GM10248 (cell line): ENCODE measurements around the gene KLHDC7B.

Source experiments
- CTCF ChIA-PET: fragments of 300-600 bp; sonication (Branson Sonifier 250); formaldehyde crosslinking; extraction: SDS; loops from one replicate; lab custom pipeline; 2021; ENCODE audit warnings: antibody characterized with exemption; lab: Yijun Ruan, JAX
- POLR2A ChIA-PET: fragments of 350-650 bp; sonication (Branson Sonifier 250); formaldehyde crosslinking; extraction: SDS; loops from one replicate; lab custom pipeline; 2020; ENCODE audit warnings: antibody characterized with exemption; lab: Yijun Ruan, JAX
- DNase-seq: peaks from one replicate; pipeline ENCODE4 v3.0.0; 2012; ENCODE audit errors: extremely low spot score
- TF ChIP-seq, protein P1 (sequence below): IDR thresholded peaks from 2 replicates; pipeline ENCODE4 v1.5.1; 2012; ENCODE audit warnings: mild to moderate bottlenecking, low read depth; ENCODE audit errors: extremely low read depth, missing control alignments, control extremely low read depth

The KLHDC7B gene

DNA sequence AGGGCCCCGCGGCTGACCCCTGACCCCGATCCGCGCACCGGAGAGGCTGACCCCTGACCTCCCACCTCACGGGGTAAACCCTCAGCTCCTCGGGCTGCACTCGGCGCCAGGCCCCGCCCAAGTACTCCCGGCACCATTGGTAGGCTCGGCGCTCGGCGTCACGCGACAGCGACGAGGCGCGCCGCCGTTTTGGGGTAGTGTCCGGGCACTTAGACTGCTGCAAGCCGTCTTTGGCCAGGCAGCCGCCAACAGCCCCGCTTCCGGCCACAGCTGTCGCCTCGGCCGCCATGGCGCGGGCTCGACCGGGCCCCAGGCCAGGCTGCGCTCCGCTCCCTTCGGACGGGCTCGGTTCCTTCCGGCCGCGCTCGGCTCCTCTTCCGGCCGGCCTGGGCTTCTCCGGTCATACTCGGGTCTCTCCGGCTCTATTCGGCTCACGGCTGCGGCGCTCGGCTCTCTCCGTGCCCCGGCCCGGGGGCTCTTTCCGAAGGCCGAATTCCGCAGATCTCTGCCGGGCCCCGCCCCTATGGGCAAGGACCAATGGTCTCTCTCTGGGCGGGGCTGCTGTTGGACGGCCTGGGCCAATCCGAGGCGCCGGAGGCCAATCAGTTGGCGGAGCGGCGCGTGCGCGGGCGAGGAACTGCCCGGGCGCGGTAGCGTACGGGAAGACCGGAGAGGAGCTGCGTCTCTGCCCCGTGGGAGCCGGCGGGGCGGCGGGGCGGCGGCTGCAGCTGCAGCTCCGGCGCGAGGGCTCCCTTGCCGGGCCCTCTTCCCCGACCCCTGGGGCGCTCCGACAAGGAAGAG, 37.0 kb downstream of the KLHDC7B start, which contains the start of gene CHKB:
Gene CHKB, minus strand, starts transcription at position 357 of the 801 bp plus-strand sequence. Its CDS starts 68 bp downstream, at position 289.
- CTCF ChIA-PET: interaction anchor here (1.3 to 2.4 kb wide), 3 partner anchors 19 to 109 kb away, joined by 3 to 17 read pairs (median 3); partner anchors contain the start of gene SYCE3
- TF ChIP-seq, protein P1, sequence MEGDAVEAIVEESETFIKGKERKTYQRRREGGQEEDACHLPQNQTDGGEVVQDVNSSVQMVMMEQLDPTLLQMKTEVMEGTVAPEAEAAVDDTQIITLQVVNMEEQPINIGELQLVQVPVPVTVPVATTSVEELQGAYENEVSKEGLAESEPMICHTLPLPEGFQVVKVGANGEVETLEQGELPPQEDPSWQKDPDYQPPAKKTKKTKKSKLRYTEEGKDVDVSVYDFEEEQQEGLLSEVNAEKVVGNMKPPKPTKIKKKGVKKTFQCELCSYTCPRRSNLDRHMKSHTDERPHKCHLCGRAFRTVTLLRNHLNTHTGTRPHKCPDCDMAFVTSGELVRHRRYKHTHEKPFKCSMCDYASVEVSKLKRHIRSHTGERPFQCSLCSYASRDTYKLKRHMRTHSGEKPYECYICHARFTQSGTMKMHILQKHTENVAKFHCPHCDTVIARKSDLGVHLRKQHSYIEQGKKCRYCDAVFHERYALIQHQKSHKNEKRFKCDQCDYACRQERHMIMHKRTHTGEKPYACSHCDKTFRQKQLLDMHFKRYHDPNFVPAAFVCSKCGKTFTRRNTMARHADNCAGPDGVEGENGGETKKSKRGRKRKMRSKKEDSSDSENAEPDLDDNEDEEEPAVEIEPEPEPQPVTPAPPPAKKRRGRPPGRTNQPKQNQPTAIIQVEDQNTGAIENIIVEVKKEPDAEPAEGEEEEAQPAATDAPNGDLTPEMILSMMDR: no peak
- POLR2A ChIA-PET: no interaction called here
- DNase-seq: peak; percentile 100

DNA sequence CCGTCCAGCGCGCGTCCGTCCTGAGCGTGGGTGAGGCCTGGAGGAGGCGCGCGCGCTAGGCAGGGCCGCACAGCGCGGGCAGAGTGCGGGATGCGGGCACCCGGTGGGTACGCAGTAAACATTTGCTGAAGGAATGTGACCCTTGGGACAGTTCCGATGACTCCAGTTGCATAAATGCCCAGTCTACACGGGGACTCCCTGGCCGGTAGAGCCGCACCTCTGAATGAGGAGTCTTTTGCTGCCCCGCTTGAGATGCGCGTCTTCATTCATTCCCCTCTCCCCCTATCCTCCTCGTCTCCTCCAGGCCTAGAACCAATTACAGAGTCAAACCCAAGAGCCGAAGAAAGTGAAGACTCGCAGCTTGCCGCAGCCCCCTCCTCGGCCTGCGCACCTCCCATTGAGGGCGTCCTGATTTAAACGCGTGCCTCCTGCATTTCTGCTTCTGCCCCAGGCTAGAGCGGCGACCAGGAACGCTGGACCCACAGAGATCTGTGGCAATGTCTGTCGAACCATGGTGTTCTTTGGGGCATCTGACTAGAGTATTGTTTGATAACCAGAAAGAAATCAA, 37.7 kb downstream of the KLHDC7B start:
- ChIA-PET CTCF (interaction anchor here (1.4 kb wide), 1 partner anchor 110 kb away, joined by 3 read pairs; no protein-coding TSS in a partner anchor), POLR2A (no interaction called here)
- no peak for DNase-seq
- TF ChIP-seq, protein P1: no peak

DNA sequence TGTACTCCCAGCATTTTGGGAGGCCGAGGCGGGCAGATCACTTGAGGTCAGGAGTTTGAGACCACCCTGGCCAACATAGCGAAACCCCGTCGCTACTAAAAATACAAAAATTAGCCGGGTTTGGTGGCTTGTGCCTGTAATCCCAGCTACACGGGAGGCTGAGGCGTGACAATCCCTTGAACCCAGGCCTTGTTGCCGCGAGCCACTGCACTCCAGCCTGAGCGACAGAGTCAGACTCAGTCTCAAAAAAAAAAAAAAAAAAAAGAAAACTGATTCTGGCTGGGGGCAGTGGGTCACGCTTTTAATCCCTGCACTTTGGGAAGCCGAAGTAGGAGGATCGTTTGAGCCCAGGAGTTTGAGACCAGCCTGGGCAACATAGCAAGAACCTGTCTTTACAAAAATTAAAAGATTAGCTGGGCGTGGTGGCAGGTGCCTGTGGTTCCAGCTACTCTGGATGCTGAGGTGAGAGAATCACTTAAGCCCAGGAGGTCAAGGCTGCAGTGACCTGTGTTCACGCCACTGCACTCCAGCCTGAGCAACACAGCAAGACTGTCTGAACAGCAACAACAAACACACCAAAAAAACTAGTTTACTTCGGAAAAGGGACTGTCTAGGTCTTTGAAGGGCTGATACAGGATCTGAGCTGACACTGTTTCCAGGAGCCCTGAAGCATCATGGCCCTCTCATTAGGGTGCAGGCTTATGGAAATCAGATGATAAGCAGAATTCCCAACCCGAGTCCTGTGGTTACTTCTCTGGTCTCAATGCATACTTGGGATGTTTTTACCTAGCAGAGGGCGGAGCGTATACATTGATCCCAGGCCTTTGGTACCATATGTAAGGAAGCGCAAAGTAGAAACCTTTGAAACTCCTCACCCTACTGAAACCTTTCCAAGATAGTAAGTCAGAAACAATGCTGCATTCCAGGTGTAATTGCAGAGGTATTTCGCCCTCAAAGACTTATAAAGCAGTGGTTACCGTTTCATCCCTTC, 38.7 kb downstream of the KLHDC7B start:
- TF ChIP-seq, protein P1: no peak
- CTCF ChIA-PET: no interaction called here
- POLR2A ChIA-PET: no interaction called here

DNA sequence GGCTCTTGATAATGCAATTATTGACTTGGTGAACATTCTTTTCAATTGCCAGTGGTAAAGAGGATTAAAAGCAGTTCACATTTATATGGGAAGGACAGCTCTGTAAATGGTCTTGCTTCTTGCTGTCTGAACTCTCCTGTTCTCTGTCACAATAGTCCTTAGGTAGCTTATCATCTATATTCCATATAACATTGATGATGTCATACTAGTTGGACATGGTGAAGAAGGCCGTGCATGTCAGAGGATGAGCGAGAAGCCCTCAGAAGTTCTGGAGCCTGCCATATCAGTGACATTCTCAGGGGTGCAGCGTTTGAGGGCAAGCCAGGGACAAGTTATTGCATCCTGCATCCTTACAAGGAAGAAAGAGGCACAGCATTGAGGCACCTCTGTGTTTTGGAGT, 39.5 kb downstream of the KLHDC7B start:
- DNase-seq: no peak
- TF ChIP-seq, protein P1: no peak
- CTCF ChIA-PET: no interaction called here
- POLR2A ChIA-PET: no interaction called here

More for the DNA sequence above, 38.7 kb downstream of the KLHDC7B start:
- DNase-seq: no peak

DNA sequence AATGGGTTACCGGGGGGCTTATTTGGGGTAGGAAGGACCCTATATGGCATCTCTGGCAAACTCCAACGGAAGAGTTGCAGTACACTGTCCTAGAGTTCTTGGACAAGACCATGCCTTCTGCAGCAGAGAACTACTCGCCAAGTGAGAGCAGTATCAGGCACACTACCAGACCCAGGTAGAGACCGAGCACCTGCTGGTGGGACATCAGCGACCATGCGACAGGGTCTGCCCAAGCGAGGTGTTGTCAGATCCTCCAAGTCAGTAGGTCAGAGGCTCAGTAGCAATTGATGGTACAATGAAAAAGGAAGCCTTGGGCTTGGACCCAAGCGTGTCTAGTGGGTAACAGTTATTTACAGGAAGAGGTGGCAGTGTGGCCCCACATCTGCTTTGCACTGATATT, 40.1 kb downstream of the KLHDC7B start:
- TF ChIP-seq, protein P1: no peak
- no peak for DNase-seq
- POLR2A ChIA-PET: no interaction called here
- CTCF ChIA-PET: no interaction called here

DNA sequence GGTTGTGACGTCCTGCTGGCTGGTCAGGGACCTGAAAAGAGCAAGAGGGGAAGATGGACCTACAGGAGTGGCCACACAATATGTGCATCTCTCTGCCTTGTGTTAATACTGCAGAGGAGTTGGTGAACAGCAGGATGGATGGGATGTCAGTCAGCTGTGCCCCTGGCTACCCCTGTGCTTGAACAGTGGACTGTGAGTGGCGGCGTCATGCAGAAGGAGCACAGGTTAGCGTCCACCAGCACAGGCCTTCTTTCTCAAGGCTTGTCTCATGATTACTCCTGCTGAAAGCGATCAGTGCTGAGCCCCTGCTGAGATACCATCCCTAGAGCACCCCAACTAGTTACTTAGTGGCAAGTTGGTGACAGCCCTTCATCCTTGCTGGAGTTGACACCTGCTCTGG, 40.7 kb downstream of the KLHDC7B start:
- TF ChIP-seq, protein P1: no peak
- CTCF ChIA-PET: interaction anchor here (1.0 kb wide), 1 partner anchor 22 kb away, joined by 4 read pairs; no protein-coding TSS in a partner anchor
- DNase-seq: no peak
- POLR2A ChIA-PET: no interaction called here
